Stimulated activated naive CD8-positive, alpha-beta T cell treated with anti-CD3 and anti-CD28 coated beads, Interleukin-15, amount 100 ng/mL, for 72 hours (primary cell): ENCODE results near the gene DGUOK.
"Not testable (repeated sequence)": the region's sequence is repeated elsewhere in the genome, so short reads cannot be mapped to it uniquely, and the experiment has no call there.

Experiments
- ATAC-seq: fragments of 150-1000 bp; cut with Tn5 transposase; 2 replicates; pipeline ENCODE4 v1.10.0; 2021; ENCODE audit warnings: mild to moderate bottlenecking, moderate library complexity
- DNase-seq, 2 donors: peaks; one replicate each; pipeline ENCODE4 v3.0.0; 2021 to 2022
- H3K27ac Mint-ChIP-seq, 2 donors: one replicate each; pipeline ENCODE4 v1.8.0; 2022; ENCODE audit warnings: mild to moderate bottlenecking in 2 of 2, mixed read lengths in 2 of 2, moderate library complexity in 2 of 2
- H3K27me3 Mint-ChIP-seq: one replicate; pipeline ENCODE4 v1.8.0; 2022; ENCODE audit warnings: mixed read lengths
- H3K4me1 Mint-ChIP-seq: one replicate; pipeline ENCODE4 v1.8.0; 2022; ENCODE audit warnings: mild to moderate bottlenecking, mixed read lengths
- H3K4me3 Mint-ChIP-seq, 2 donors: one replicate each; pipeline ENCODE4 v1.8.0; 2022; ENCODE audit warnings: mild to moderate bottlenecking in 2 of 2, mixed read lengths in 2 of 2, moderate library complexity in 1 of 2
- H3K9me3 Mint-ChIP-seq, 2 donors: one replicate each; pipeline ENCODE4 v1.8.0; 2022; ENCODE audit warnings: mixed read lengths in 2 of 2

DGUOK gene

GRCh38 chr2:73926493-73927327 is at the start of gene DGUOK:
DGUOK (plus strand) TSS chr2:73926880; CDS start chr2:73926911, 31 bp downstream.
- ATAC-seq: peak; percentile 100
- peaks cover 66% of the 10 kb centered on the region for H3K4me1 Mint-ChIP-seq
- peak within 1 kb of the TSS; percentile 85 to 88 for H3K4me3 Mint-ChIP-seq
- peak; percentile 93 to 98 for DNase-seq
- H3K27ac Mint-ChIP-seq: peak within 1 kb of the TSS; percentile 95 to 97
- H3K9me3 Mint-ChIP-seq: no peaks in the 10 kb centered on the region
- no peaks in the 10 kb centered on the region for H3K27me3 Mint-ChIP-seq

- H3K27me3 Mint-ChIP-seq: no peaks in the 10 kb centered on the region
- H3K27ac Mint-ChIP-seq: no peak overlapping the region
- no peak overlapping the region for H3K4me3 Mint-ChIP-seq
- no peaks in the 10 kb centered on the region for H3K9me3 Mint-ChIP-seq
- DNase-seq (no peak), ATAC-seq (peak; percentile 59)
- no peaks in the 10 kb centered on the region for H3K4me1 Mint-ChIP-seq
Observed at GRCh38 chr2:73877071-73877802, 49.4 kb upstream of the DGUOK start.

GRCh38 chr2:73877984-73878383 is 48.7 kb upstream of the DGUOK start:
- not testable (repeated sequence) for DNase-seq, H3K27me3 Mint-ChIP-seq, H3K4me3 Mint-ChIP-seq, H3K4me1 Mint-ChIP-seq, H3K27ac Mint-ChIP-seq, ATAC-seq, H3K9me3 Mint-ChIP-seq

GRCh38 chr2:73885406-73885805 is 41.3 kb upstream of the DGUOK start:
- Mint-ChIP-seq H3K4me3 (no peak overlapping the region), H3K27ac (no peak overlapping the region), H3K9me3 (peaks cover 4 to 7% of the 10 kb centered on the region in 2 donors), H3K27me3 (peaks cover 13% of the 10 kb centered on the region), H3K4me1 (peaks cover 32% of the 10 kb centered on the region)
- no peak for DNase-seq
- ATAC-seq: no peak

- ATAC-seq: peak; percentile 98
- DNase-seq: peak; percentile 36 to 46
- H3K4me3 Mint-ChIP-seq: peak overlapping the region; percentile 30 to 32
- peaks cover 32% of the 10 kb centered on the region for H3K4me1 Mint-ChIP-seq
- peak overlapping the region in 1 of 2 donors; percentile 45 for H3K27ac Mint-ChIP-seq
- peaks cover 13% of the 10 kb centered on the region for H3K27me3 Mint-ChIP-seq
- peaks cover 4 to 7% of the 10 kb centered on the region in 2 donors for H3K9me3 Mint-ChIP-seq
Observed at GRCh38 chr2:73886357-73886756, 40.3 kb upstream of the DGUOK start.

- not testable (repeated sequence) for ATAC-seq, H3K4me3 Mint-ChIP-seq, H3K9me3 Mint-ChIP-seq, H3K27ac Mint-ChIP-seq, DNase-seq
- Mint-ChIP-seq H3K4me1 (peaks cover 32% of the 10 kb centered on the region), H3K27me3 (peaks cover 10% of the 10 kb centered on the region)
Observed at GRCh38 chr2:73887596-73888353, 38.9 kb upstream of the DGUOK start.

- Mint-ChIP-seq H3K27me3 (peaks cover 4% of the 10 kb centered on the region), H3K4me1 (peaks cover 32% of the 10 kb centered on the region), H3K27ac (peak overlapping the region; percentile 22 to 75), H3K9me3 (peaks cover 4 to 7% of the 10 kb centered on the region in 2 donors), H3K4me3 (no peak overlapping the region)
- no peak for DNase-seq
- ATAC-seq: no peak
Observed at GRCh38 chr2:73888388-73888787, 38.3 kb upstream of the DGUOK start.

GRCh38 chr2:73889206-73889605 is 37.5 kb upstream of the DGUOK start:
- ATAC-seq (no peak), DNase-seq (no peak)
- Mint-ChIP-seq H3K9me3 (peaks cover 4 to 7% of the 10 kb centered on the region in 2 donors), H3K4me3 (no peak overlapping the region), H3K27me3 (no peaks in the 10 kb centered on the region), H3K27ac (no peak overlapping the region), H3K4me1 (peaks cover 34% of the 10 kb centered on the region)

- peaks cover 4 to 7% of the 10 kb centered on the region in 2 donors for H3K9me3 Mint-ChIP-seq
- H3K4me1 Mint-ChIP-seq: peaks cover 45% of the 10 kb centered on the region
- no peak for ATAC-seq
- H3K4me3 Mint-ChIP-seq: no peak overlapping the region
- DNase-seq: no peak
- H3K27ac Mint-ChIP-seq: no peak overlapping the region
- no peaks in the 10 kb centered on the region for H3K27me3 Mint-ChIP-seq
Observed at GRCh38 chr2:73890301-73891092, 36.2 kb upstream of the DGUOK start.

- DNase-seq: no peak
- peaks cover 41% of the 10 kb centered on the region for H3K4me1 Mint-ChIP-seq
- peaks cover 4 to 7% of the 10 kb centered on the region in 2 donors for H3K9me3 Mint-ChIP-seq
- H3K4me3 Mint-ChIP-seq: no peak overlapping the region
- H3K27me3 Mint-ChIP-seq: no peaks in the 10 kb centered on the region
- ATAC-seq: no peak
- H3K27ac Mint-ChIP-seq: no peak overlapping the region
Observed at GRCh38 chr2:73891276-73891901, 35.3 kb upstream of the DGUOK start.

- Mint-ChIP-seq H3K9me3 (no peaks in the 10 kb centered on the region), H3K4me1 (peaks cover 41% of the 10 kb centered on the region), H3K27ac (peak within 1 kb of the TSS in 1 of 2 donors; percentile 15), H3K4me3 (no peak within 1 kb of the TSS), H3K27me3 (no peaks in the 10 kb centered on the region)
- ATAC-seq (no peak), DNase-seq (no peak)
Observed at GRCh38 chr2:73892631-73893329, 33.9 kb upstream of the DGUOK start, which contains the start of gene ACTG2. ACTG2 (plus strand) TSS chr2:73893008; CDS start chr2:73901312, 8,304 bp downstream.

GRCh38 chr2:73893764-73894474 is 32.8 kb upstream of the DGUOK start:
- DNase-seq (no peak), ATAC-seq (no peak)
- Mint-ChIP-seq H3K27me3 (no peaks in the 10 kb centered on the region), H3K4me1 (peaks cover 32% of the 10 kb centered on the region), H3K4me3 (no peak overlapping the region), H3K27ac (no peak overlapping the region), H3K9me3 (no peaks in the 10 kb centered on the region)

- Mint-ChIP-seq H3K4me3 (no peak overlapping the region), H3K4me1 (peaks cover 32% of the 10 kb centered on the region), H3K27me3 (no peaks in the 10 kb centered on the region), H3K9me3 (no peaks in the 10 kb centered on the region), H3K27ac (peak overlapping the region in 1 of 2 donors; percentile 74)
- DNase-seq (no peak), ATAC-seq (no peak)
Observed at GRCh38 chr2:73894475-73894850, 32.2 kb upstream of the DGUOK start.
